HG02885 (cell line): ENCODE data around the gene HAGH.
"Not testable (repeated sequence)": the region's sequence is repeated elsewhere in the genome, so short reads cannot be mapped to it uniquely, and the experiment has no call there.

Experiments
- ATAC-seq: cut with Tn5 transposase; IDR thresholded peaks from one replicate; pipeline ENCODE4 v1.9.1; 2021; ENCODE audit warnings: mild to moderate bottlenecking; ENCODE audit not compliant: unreplicated experiment, poor library complexity

HAGH gene

GRCh38 chr16:1826691-1827573 lies at the start of gene HAGH, which contains the start of gene FAHD1:
Gene HAGH (minus strand): TSS chr16:1826825. CDS start chr16:1826787, 38 bp downstream.
Gene FAHD1 (plus strand): TSS chr16:1827206. CDS start chr16:1827239, 33 bp downstream.
- peak; percentile 86 for ATAC-seq

- not testable (repeated sequence) for ATAC-seq
These were observed 49.4 kb upstream of the HAGH start for GRCh38 chr16:1876066-1876465.

- no peak for ATAC-seq
These were observed 48.2 kb upstream of the HAGH start for GRCh38 chr16:1874854-1875253.

GRCh38 chr16:1871974-1872635 lies 45.5 kb upstream of the HAGH start, which contains the start of gene MEIOB:
Gene MEIOB (minus strand): TSS chr16:1872164. CDS start chr16:1868175, 3,989 bp downstream.
- no peak for ATAC-seq

- no peak for ATAC-seq
These were observed 43.9 kb upstream of the HAGH start for GRCh38 chr16:1870365-1871082.

DNA sequence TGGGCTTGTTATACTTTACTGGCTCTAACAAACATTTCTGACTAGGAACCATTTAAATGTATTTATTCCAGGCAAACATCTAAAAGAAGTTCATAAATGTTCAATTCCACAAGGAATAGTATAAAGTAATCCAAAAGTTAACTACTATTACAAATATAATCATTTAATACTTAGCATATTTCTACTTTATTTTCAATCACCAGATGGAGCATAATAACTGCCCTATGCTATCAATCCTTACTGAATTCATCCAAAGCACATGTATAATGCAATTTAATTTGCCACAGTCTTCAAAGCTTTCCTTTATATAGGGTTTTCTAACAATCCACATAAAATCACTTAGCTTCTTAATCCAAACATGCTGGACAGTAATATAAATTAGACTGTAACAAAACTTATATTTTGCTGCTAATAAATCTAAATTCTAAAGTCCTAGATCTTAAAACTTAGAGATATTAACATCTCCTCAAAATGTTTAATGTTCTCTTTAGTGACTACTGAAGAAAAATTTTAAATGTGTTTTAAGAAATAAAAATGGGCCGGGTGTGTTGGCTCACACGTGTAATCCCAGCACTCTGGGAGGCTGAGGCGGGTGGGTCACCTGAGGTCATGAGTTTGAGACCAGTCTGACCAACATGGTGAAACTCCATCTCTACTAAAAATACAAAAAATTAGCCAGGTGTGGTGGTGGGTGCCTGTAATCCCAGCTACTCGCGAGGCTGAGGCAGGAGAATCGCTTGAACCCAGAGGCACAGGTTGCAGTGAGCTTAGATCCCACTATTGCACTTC lies 39.5 kb upstream of the HAGH start:
- ATAC-seq, result no peak

DNA sequence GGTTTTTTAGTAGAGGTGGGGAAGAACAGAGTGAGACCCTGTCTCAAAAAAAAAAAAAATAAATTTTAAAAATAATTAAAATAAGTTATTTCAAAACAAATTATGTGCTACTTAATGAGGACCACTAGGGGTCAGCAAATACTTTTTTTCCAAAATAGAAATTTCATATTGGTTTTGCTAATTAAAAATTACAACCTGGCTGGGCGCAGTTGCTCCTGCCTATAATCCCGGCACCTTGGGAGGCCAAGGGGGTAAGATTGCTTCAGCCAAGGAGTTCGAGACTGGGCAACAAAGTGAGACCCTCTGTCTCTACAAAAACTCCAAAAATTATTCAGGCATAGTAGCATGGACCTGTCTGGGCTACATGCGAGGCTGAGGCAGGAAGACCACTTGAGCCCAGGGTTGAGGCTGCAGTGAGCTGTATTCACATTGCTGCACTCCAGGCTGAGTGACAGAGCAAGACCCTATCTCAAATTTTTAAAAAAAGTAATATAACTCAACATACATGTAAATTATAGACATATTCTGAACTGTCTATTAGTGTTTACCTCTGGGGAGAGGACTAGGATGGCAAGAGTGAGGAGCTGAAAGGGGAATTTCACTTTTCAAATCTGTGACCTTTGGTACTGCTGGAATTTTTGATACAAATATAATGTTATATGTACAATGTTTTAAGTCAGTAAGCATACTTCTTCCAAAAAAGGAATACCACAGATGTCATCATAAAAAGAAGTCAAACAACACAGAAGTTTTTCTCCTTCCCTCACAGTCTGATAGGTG lies 37.2 kb upstream of the HAGH start:
- ATAC-seq, result no peak

DNA sequence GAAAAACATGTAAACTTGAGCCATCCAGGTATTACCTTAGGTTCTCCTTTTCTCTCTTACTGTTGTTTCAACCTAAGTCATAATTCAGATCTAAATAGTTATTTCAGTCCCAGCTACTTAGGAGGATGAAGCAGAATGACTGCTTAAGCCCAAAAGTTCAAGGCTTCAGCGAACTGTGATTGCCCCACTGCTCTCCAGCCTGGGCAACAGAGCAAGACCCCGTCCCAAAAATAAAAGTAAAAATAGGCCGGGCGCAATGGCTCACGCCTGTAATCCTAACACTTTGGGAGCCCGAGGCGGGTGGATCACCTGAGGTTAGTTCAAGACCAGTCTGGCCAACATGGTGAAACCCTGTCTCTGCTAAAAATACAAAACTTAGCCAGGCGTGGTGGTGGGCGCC lies 35.8 kb upstream of the HAGH start:
- no peak for ATAC-seq

DNA sequence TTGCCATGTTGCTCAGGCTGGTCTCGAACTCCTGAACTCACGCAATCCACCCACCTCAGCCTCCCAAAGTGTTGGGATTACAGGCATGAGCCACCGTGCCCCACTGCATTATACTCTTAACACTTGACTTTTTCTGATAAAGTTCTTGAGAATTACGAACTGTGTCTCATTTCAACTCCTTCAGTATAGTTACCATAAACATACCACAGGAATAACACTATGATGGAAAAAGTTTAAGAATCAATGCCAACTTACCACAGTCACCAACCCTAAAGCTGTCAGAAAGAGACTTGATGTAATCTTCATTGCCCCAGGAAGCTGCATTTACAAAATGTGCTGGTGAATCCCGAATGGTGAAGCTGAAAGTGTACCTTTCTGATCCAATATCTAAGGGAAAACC lies 35.1 kb upstream of the HAGH start:
- no peak for ATAC-seq

GRCh38 chr16:1859650-1860049 lies 33.0 kb upstream of the HAGH start:
- no peak for ATAC-seq

DNA sequence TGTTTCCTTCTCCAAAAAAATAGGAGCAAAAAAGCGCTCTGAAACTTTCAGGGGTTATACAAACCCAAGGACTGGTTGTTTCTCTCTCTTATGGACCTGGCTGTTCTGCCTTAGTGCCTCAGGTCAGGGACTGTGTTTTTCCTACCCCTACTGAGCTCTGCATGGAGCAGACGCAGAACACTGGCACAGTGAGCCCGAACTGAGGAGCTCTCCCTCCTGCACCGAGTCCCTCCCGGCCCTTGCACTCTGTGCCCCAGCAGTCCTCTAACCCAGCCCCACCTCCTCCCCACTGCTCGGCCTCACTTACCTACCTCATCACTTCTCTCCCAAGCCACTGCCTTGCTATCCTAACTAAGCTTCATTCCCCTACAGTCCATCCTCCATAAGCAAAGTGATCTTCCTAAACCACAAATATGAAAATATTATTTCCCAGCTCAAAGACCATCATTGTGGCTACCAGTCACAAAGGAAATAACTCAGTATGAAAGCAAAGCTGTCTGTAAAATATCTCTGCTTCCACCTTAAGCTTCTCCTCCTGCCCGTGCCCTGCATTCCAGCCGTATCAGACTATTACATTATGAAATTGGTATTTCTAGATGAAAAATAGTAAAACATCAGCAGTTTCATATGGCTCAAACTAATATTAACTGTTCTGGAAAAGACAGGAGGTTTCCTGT lies 31.7 kb upstream of the HAGH start:
- ATAC-seq, result no peak

DNA sequence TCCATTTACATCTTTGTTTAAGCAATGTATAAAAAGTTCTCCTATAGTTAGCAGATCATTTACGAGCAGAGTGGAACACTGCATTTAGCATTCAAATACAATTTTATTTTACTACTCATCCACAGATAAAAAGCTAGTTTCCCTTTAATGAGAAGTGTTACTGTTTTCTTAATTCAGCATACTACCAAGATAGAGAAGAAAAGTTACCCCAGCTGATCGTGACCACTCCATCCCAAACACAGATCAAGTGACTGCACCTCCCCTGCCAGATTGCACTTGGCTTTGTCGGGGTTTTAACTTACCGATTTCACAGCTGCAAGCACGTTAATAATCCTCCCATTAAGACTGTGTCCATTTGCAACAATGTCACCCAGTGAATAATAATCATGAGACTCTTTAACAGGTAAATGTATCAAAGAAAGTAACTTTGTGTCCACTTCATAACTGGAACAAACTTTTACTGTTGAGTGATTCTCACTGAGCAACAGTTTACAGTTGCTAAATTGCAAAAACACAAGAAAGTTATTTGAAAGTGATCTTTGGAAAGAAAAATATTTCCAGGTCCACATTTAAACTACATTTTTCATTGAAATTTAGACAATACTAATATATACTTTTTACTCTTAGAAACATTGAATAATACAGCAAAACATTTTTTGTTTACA lies 30.9 kb upstream of the HAGH start:
- ATAC-seq, result no peak

DNA sequence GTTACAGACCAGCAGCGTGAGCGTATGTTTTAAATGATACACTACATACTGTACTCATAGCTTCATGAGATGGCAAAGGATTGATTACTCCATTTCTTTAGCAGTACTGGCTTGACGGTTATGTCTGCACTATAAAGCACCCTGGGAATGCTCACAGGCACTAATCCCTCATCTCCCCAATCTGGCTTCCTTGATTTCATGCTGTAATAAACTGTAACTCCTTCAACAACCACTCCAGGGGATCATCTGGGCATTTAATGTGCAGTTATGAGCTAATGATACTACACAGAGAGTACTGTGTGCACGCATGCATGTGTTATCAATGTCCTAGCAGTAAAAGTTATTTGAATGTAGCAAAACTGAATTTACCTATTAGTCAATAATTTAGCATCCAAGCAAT lies 25.2 kb upstream of the HAGH start:
- ATAC-seq, result no peak

GRCh38 chr16:1850981-1851380 lies 24.4 kb upstream of the HAGH start:
- ATAC-seq, result no peak

DNA sequence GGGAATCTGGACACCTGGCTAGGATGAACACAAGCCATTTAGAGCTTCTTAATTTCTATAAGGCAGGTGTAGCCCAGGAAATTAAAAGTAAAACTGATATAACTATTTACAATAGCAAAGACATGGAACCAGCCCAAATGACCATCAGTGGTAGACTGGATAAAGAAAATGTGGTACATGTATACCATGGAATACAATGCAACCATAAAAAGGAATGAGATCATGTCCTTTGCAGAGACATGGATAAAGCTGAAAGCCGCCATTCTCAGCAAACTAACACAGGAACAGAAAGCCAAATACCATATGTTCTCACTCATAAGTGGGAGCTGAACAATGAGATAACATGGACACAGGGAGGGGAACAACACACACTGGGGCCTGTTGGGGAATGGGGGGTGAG lies 19.8 kb upstream of the HAGH start:
- no peak for ATAC-seq

DNA sequence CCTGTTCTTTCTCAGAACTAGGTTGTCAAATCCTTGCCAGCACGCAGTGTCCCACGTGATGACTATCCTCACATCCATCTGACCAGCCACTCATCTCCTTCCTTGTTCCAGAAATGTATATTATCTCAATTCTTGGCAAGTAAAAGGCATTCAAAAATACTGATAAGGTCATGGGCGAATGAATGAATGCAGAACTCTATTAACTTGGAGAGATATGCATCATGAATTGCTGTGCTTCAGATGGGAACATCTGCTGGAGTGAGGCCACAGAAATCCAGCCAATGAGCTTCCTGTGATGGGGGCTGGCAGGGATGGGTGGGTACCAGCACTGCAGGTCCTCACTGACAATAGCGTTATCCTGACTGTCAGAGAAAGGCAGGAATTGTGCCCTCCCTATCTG lies 19.4 kb upstream of the HAGH start:
- ATAC-seq, result no peak

- no peak for ATAC-seq
These were observed 12.9 kb upstream of the HAGH start for GRCh38 chr16:1839554-1839953.

- no peak for ATAC-seq
These were observed 7.5 kb upstream of the HAGH start for GRCh38 chr16:1834096-1834495.
